ENCODE results near the gene COPG2. TPM values are rescaled to one million over a fixed set of nuclear protein-coding genes. Genes with fewer than 3 reads are reported as not detected.
"Not testable (repeated sequence)": the region's sequence is repeated elsewhere in the genome, so short reads cannot be mapped to it uniquely, and the experiment has no call there.

The COPG2 gene
- total RNA-seq, 1 experiment from 2014 or later: 77.7 TPM

GRCh38 chr7:130570144-130570543 is 98.4 kb downstream of the COPG2 start:
- not testable (repeated sequence) for H3T11ph ChIP-seq (ENCODE audit: low read length); H4K5ac ChIP-seq (ENCODE audit: insufficient read length, low read depth, low read length); H3K4me2 ChIP-seq (ENCODE audit: insufficient read depth, insufficient read length, low read length); H2BK12ac ChIP-seq (ENCODE audit: insufficient read length, low read depth, low read length); H3K4me3 Mint-ChIP-seq; H3K27me3 Mint-ChIP-seq (ENCODE audit: low read depth); H2AK5ac ChIP-seq (ENCODE audit: insufficient read length, low read length); H3K27ac ChIP-seq (ENCODE audit: insufficient read length, low read depth, low read length); H4K20me1 ChIP-seq (ENCODE audit: control insufficient read depth, insufficient read depth, insufficient read length); H3K9ac ChIP-seq (ENCODE audit: extremely low read depth, insufficient read length, low read length); H3K14ac ChIP-seq (ENCODE audit: insufficient read depth, low read length); H3K27ac Mint-ChIP-seq; H2BK5ac ChIP-seq (ENCODE audit: insufficient read length, low read length); H2AFZ ChIP-seq (ENCODE audit: low read length); H2BK20ac ChIP-seq (ENCODE audit: low read depth, low read length, poor library complexity, severe bottlenecking); H4K8ac ChIP-seq (replicated peaks; ENCODE audit: insufficient read length, low read depth, low read length); H3K56ac ChIP-seq (ENCODE audit: insufficient read length, low read depth, low read length); H3K4me1 ChIP-seq (ENCODE audit: insufficient read depth, low read length); H2BK120ac ChIP-seq (ENCODE audit: low read depth, low read length, poor library complexity, severe bottlenecking); H2BK15ac ChIP-seq (ENCODE audit: low read depth, low read length); H4K91ac ChIP-seq (ENCODE audit: insufficient read length, low read depth, low read length); H3K27me3 ChIP-seq (ENCODE audit: insufficient read depth, low read length); H3K23me2 ChIP-seq (ENCODE audit: insufficient read length, low read depth, low read length, poor library complexity, severe bottlenecking); H3K9me3 ChIP-seq (ENCODE audit: control insufficient read depth, low read depth, low read length); DNase-seq; H3K18ac ChIP-seq (ENCODE audit: insufficient read length, low read depth, low read length); H3K79me2 ChIP-seq (ENCODE audit: insufficient read depth, low read length); H3K4me1 Mint-ChIP-seq; H3K79me1 ChIP-seq (ENCODE audit: insufficient read depth, low read depth, low read length, poor library complexity, severe bottlenecking); H3K4ac ChIP-seq (ENCODE audit: low read depth, low read length); H3K23ac ChIP-seq (ENCODE audit: insufficient read length, low read depth, low read length)
- Mint-ChIP-seq H3K36me3 (ENCODE audit: insufficient read depth in 1 of 3, low read depth in 3 of 3) (peaks cover 16 to 38% (median 18%) of the 10 kb centered on the region in 3 experiments), H3K9me3 (peaks cover 20 to 25% of the 10 kb centered on the region in 2 experiments)
